NCI-H2107 treated with DMSO at 0.1 percent for 48 hours (cell line): Measurements from ENCODE around the gene CDK14.
A peak's percentile ranks its signal among the peaks of the same experiment; 100 is the strongest.

Source experiments
- DNase-seq: peaks from one replicate; lab custom pipeline; 2025; ENCODE audit not compliant: unreplicated experiment; lab: John Stamatoyannopoulos, UW

The CDK14 gene

GRCh38 chr7:90596671-90597562 is 796 bp downstream of the CDK14 start:
- no peak for DNase-seq

DNA sequence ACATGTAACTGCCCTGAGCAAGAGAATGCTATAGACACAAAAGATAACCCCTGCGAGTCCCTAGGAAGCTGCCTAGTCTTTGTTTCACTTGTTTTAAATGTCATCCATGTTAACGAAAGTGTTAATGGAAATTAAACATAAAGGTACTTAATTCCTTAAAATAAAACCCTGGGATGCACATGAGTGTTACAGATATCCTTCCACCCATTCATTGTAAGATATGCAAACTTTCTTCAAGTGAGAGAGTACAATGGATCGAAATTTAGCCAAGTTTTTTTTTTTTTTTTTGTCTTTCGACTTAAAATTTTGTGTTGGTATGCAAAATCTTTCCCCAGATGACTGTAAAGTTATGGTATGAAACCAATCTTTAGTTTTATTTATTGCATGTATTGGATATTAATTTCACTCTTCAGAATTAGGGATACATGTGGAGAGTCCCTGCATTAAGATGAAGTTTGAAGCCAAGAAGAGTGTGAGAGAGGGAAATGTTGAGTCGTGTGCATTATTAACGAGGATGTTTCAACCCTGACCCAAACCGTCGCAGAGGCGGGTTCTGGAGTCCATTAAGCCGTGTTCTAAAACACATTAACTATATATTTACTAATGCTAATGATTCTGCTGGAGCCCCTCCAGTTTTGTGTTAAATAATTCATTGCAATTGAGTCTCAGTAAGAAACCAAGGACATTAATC is 1.6 kb downstream of the CDK14 start:
- no peak for DNase-seq

DNA sequence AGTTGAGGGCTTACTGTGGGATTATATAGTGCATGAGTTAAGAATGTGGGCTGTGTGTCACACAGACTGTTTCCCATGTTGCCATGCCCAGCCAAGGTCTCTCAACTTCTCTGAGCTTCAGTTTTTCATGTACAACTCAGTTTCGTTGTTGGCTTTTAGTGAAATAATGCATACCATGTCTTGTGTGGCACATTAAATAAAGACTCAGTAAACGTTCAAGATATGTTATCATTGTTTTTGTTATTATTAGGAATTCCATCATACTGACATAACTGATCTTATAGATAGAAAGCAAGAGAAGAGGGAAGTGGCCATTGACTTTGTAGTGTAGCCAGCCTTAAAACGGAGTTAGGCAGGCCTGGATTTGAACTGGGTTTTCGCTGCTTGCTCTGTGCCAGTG is 2.9 kb downstream of the CDK14 start:
- DNase-seq: no peak

GRCh38 chr7:90599892-90600555 is 3.9 kb downstream of the CDK14 start:
- no peak for DNase-seq

- DNase-seq: no peak
Measured at GRCh38 chr7:90602303-90602702, 6.2 kb downstream of the CDK14 start.

DNA sequence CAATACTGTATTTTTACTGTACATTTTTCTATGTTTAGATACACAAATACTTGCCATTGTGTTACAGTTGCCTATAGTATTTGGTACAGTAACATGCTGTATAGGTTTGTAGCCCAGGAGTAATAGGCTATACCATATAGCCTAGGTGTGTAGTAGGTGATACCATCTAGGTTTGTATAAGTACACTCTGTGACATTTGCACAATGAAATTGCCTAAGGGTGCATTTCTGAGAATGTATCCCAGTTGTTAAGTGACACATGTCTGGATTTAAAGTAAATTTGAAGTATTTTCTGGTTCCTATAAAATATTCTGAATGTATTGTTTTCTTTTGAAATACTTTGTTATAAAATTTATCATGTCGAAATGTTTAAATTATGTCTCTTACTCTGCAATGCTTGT is 7.2 kb downstream of the CDK14 start:
- no peak for DNase-seq

- DNase-seq: no peak
Measured at GRCh38 chr7:90604383-90604782, 8.3 kb downstream of the CDK14 start.

GRCh38 chr7:90605055-90605454 is 8.9 kb downstream of the CDK14 start:
- DNase-seq: peak; percentile 89

DNA sequence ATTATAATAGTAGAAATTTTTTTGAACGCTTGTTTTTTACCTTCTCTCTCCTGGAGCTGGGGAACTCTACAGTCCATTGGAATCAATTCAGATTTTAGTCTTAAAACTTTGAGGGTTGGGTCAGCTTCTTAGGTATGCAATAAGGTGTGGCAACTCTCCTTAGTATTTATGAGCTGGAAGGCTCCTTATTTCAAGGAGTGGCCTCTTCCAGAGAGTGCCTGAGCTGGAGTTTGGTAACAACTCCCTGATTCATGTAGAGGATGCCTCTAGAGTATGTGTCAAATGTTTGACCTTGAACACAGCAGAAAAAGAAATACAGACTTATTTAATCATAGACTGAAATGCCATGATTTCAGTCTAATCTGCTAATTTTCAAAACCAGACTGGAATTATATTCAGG is 11.1 kb downstream of the CDK14 start:
- no peak for DNase-seq

GRCh38 chr7:90610105-90610504 is 14.0 kb downstream of the CDK14 start:
- no peak for DNase-seq

DNA sequence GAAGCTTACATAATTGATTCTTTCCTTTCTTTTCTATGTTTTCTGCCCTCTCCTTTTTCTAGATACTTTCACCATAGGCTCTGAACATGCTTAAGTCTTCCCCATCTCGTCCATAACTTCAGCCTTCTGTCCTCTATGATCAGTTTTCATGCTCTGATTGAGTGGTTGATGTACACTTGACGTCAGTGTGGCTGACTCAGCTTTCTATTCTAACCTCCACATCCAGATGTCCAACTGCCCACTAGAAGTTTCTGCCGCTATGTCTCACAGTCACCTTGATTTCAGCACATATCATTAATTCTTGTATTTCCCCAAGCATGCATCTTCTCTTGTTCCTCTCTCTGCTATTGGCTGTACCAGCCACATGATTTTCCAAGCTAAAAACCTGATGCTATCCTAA is 15.0 kb downstream of the CDK14 start:
- DNase-seq: no peak

GRCh38 chr7:90613088-90613498 is 17.0 kb downstream of the CDK14 start:
- DNase-seq: no peak

GRCh38 chr7:90617442-90617841 is 21.3 kb downstream of the CDK14 start:
- no peak for DNase-seq

DNA sequence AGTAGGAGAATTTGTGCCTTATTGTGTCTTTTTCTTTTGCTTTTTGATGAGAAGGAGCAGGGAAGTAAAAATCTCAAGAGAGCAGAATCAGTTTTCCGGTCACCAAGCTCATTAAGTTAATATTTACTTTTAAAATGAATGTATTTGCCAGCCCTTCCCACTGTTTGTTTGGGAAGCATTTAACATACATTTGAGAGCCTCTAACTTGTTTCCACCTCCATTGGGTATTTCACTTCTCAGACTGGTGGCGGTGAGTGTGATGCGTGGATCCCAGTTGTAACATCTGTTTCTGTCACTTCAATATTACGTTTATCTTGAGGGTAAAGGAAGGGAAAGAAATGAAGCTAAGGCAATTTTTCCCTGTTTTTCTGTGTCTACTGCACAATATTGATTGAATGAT is 22.8 kb downstream of the CDK14 start:
- DNase-seq: no peak

- DNase-seq: no peak
Measured at GRCh38 chr7:90621125-90621746, 25.1 kb downstream of the CDK14 start.

DNA sequence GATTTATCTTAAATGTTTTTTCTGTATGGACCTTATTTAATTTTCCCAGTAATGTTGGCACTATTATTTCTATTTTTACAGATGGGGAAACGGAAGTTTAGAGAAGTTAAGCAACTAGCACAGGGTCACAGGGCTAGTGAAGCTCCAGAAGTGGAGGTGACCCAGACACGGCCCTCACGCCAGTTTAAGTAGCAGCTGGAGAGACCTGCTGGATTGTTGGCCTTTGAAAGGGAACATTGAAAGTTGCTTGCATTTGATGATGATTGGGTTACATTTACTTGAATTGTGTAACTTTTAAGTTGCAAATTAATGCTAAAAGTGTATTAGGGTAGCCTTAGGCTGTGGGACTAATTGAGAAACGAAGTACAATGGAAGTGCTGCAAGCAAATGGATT is 25.6 kb downstream of the CDK14 start:
- DNase-seq: no peak

- no peak for DNase-seq
Measured at GRCh38 chr7:90622670-90623069, 26.5 kb downstream of the CDK14 start.

GRCh38 chr7:90624225-90624911 is 28.2 kb downstream of the CDK14 start:
- no peak for DNase-seq

DNA sequence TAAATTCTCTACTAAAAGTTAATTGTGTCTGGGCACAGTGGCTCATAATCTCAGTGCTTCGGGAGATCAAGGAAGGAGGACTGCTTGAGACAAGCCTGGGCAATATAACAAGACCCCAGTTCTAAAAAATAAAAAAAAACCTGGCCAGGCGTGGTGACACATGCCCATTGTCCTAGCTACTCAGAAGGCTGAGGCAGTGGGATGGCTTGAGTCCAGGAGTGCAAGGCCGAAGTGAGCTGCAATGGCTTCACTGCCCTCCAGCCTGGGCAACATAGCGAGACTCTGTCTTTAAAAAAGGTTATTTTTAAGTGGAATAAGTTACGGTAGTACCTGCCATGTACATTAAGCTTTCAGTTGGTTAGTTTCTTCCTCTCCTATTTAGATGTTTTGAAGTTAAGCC is 28.9 kb downstream of the CDK14 start:
- DNase-seq: no peak

DNA sequence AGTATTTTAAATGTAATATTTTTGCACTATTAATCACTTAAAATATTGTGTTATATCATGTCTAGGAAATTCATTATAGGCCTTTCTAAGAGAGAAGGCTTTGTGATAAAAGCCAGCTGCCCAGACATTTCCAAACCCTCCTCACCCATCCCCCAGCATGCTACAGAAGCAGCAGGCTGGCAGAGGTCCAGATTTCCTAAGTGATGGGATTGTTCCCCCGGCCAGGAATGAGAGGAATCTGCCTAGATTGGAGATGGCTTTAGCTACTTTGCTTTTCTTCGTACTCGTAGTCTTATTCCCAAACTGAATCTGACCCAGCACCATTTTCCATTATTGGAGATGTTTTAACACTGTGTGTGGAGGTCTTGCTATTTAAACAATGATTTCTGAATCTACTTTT is 29.4 kb downstream of the CDK14 start:
- no peak for DNase-seq

- DNase-seq: no peak
Measured at GRCh38 chr7:90626013-90626412, 29.9 kb downstream of the CDK14 start.
